NCI-H524 (cell line): ENCODE measurements around the gene NDST1.

Source experiments
- DNase-seq, 2 experiments: peaks; one replicate each; lab custom pipeline; 2025; lab: John Stamatoyannopoulos, UW

NDST1 gene

GRCh38 chr5:150587856-150588595 lies 80.1 kb downstream of the NDST1 start:
- DNase-seq = no peak

- no peak for DNase-seq
Observed at GRCh38 chr5:150588596-150588890, 80.6 kb downstream of the NDST1 start.

GRCh38 chr5:150589862-150590601 lies 82.1 kb downstream of the NDST1 start:
- DNase-seq = peak; percentile 58 to 81

DNA sequence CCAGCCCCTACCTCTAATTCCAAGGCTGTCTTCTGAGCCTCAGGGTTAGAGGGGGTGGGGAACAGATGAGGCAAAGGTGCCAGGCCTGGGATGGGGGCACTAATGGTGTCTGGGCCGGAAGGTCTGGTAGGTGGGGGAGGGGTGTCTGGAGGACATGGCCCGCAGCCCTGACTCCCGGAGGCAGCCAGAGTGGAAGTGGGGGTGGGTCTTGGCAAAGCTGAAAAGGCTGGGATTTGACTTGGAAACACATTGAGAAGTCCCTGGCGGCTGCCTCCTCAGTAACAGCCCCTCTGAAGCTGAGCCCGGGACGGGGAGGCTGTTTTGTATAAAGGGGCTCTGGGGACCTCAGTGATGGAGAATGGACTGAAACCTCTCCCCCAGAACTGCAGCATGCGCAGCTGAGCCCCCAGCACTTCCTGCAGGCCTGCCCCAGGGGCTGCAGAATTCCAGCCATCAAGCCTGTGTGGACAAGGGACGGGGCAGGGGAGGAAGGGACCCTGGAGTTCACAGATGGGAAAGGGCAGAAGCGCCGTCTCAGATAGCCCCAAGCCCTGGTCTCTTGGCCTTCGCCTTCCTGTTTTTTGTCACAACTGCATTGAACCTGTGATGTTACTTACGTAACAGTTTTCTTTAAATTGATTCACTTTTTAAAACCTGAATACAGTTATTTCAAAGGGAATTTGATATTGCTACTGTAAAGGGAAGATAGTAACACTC lies 83.2 kb downstream of the NDST1 start:
- no peak for DNase-seq

DNA sequence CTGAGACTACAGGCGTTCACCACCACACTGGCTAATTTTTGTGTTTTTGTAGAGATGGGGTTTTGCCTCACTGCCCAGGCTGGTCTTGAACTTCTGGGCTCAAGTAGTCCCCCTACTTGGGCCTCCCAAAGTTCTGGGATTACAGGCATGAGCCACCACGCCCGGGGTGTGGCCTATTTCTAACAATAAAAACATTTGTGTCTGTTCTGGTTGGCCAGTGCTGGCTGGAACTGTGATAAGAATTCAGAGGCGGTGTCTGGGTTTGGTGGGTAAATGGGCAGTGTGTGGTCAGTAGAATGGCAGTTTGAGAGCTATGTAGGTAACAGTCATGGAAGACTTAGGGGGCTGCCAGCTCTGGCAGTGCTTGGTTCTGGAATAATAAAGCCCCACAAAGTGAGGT lies 85.7 kb downstream of the NDST1 start:
- DNase-seq = no peak

GRCh38 chr5:150593996-150594395 lies 86.1 kb downstream of the NDST1 start:
- no peak for DNase-seq

DNA sequence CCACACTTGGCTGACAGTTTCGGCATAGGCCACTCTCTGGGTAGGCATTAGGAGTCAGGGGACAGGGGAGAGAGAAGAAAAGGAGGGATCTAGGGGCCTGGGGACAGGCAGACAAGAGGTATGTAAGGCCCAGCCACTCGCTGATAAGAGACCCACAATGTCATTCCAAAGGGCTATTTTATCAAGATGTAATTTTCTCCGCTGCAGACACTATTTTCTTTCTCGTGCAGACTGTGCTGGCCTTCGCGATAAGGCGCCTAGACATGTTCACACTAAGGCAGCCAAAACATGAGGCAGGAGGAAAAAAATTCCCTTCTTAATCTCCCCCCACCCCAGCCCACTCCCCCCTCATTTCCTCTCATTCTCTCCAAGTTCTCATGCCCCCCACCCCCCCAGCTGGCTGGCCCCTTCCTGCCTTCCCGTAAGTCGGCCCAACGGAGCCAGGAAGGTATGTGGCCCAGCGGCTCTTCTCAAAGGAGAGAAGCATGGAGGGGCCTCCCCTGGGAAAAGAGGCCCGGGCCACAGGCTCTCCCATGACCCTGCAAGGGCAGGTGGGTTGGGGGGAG lies 87.6 kb downstream of the NDST1 start:
- no peak for DNase-seq

GRCh38 chr5:150596313-150596712 lies 88.4 kb downstream of the NDST1 start:
- no peak for DNase-seq

DNA sequence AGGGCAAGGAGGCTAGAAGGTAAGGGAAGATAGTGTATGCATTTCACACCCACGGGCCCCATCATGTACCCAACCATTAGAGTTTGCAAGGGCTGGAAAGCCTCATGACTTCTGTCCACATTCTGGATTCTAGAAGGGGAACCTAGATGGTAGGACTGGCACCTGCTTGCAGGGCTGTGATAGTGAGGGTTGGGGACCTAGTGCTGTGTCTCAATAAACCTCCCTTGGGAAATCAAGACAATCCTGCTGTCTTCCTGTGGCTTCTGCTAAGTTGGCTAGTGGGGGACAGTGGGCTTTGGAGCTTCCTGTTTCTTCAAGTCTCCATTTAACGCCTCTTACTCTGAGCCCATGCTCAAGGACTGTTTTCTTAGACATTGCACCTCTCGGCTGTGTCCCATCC lies 88.9 kb downstream of the NDST1 start:
- no peak for DNase-seq

- DNase-seq = no peak
Observed at GRCh38 chr5:150598006-150598405, 90.1 kb downstream of the NDST1 start.

DNA sequence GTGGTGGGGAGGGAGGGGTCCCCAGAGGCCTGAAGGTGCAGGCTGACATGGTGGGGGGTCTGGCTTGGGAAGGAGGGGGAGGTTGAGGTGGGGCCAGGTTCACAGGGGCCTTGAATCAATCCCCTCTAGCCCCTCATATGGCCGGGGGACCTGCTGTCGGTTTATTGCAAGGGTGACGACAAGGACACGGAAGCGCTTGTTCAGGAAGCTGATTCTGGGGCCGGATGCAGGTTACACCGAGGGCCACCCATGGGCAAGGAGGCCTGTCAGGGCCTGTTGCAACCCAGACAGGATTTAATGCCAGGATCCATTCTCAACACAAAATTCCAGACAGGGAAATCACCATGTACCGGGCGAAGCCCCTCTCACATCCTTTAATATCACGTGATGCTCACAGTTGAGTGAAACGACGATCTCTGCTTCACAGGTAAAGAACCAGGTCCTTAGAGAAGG lies 90.9 kb downstream of the NDST1 start:
- DNase-seq = no peak

DNA sequence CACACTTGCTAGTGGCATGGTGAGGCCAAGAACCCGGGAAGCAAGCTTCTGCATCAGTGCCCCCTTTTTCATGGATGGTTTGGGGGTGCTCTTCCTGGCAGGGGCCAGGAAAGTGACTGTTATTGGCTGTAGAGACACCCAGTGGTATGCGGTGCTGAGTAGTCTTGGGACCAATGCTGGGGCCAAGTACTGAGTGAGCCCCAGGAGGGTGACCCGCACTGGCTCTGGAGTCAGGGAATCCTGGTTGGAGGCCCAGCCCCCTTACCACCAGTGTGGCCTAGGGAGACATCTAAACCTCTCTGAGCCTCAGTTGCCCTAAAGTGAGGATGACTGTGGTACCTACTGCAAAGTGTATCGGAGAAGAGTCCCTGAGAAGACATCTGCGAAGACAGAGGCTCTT lies 91.3 kb downstream of the NDST1 start:
- DNase-seq = no peak

DNA sequence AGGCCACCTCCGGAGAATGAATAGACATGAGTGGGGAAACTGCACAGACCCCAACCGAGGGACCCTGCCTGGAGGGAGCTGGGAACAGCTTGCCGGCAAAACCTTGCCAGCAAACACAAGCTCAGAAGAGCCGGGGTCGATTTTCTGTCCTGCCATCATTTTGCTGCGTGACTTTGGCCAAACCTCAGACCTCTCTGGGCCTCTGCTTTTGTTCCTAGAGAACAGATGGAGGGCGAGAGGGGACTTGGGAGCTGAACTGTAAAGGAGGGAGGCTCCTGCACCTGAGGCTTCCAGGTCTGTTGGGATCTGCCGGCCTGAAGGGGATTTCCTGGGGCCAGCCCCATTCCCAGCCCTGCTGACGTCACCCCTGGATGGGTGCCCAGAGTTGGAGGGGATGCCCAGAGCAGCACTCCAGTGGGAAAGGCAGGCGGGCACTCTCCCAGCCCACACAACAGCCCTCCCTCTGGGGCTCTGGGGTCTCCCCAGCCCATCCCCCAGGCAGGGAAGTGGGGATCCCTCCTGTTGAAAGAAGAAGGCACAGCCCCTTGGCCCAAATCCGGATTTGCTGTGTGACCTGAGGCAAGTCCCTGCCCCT lies 92.1 kb downstream of the NDST1 start:
- DNase-seq = peak; percentile 38 to 77

GRCh38 chr5:150600616-150601490 lies 92.9 kb downstream of the NDST1 start:
- no peak for DNase-seq

- no peak for DNase-seq
Observed at GRCh38 chr5:150601491-150602345, 93.8 kb downstream of the NDST1 start.

- no peak for DNase-seq
Observed at GRCh38 chr5:150603052-150603451, 95.1 kb downstream of the NDST1 start.

- DNase-seq = no peak
Observed at GRCh38 chr5:150603491-150603890, 95.6 kb downstream of the NDST1 start.

DNA sequence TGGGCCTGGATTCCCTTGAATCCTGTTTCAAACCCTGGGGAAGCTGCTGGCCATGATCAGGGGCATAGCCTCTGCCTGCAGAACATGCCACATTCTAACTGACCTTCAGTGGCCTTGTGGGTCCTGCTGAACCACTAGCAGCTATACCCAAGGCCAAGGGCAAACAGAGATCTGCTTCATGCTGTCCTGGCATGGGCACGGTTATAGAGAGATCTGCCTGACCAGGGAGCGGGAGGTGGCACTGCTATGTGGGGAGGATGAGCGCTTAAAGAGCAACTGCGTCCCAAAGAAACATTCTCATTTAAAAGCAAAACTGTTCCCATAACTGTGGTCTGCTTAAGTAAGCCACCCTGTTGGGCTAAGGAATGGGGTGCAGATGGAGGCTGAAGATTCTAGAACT lies 96.1 kb downstream of the NDST1 start:
- no peak for DNase-seq

DNA sequence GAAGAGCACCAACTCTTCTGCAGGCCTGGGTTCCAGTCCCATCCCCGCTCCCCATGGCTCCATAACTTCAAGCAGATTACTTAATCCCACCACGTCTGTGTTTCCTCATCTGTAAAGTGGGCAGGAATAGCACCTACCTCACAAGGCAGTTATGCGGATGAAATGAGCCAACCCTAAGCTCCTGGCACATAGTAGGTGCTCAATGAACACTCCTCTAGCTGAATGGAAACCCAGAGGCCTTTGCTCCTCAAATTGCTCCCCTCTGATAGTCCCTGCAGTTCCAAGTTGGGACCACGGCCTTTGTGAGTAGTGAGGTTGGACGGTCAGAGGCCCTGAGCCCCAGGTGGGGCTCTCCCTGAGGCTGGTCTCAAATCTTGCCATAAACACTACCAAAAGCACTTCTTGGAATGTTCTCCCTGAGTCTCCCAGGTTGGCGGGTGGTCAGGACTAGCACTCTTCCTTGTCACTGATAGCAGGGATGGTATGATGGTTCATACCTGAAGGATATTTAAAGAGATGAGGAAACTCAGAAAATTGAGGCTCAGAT lies 97.0 kb downstream of the NDST1 start:
- DNase-seq = no peak

- no peak for DNase-seq
Observed at GRCh38 chr5:150605546-150605945, 97.6 kb downstream of the NDST1 start.
